GM21723 (cell line): ENCODE results near the gene STAC.

ENCODE experiments used
- ATAC-seq: cut with Tn5 transposase; IDR thresholded peaks from one replicate; pipeline ENCODE4 v1.9.1; 2021; ENCODE audit warnings: mild to moderate bottlenecking, moderate library complexity; ENCODE audit not compliant: unreplicated experiment

Gene STAC

GRCh38 chr3:36511791-36512486, 131.6 kb downstream of the STAC start:
- no peak for ATAC-seq

DNA sequence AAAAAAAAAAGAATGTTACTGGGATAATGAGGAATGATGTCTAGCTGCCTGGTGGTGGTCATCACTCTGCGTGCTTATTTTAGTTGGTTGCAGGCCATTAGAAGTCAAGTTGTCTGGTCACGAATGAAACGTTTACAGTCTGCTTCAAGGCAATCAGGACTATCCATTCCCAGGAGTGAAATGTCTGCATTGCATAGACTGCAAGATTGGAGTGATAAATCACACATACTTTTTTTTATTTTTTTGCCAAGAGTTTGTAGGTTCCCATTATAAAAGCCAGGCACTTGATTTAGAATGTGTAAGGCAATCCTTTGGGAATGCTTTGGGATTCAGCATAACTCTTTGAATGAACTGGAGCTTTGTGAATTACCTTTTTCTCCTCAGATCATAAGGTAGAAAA, 132.3 kb downstream of the STAC start:
- no peak for ATAC-seq

DNA sequence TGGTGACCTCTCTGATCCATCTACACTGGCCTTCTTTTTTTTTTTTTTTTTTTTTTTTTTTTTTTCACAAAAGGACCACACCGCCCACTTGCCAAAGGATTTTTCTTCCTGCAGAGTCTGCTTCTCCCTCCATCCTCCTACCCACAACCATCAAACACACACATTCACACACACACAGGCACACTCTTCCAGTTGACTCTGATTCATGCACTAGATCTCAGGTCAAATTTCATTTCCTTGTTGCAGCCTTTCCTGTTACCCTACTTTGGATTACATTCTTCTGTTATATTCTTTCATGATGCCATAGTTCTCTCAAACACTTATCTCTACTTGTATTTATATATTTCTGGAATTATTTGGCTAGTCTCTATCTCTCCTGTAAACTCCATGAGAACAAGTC, 133.9 kb downstream of the STAC start:
- ATAC-seq = no peak

GRCh38 chr3:36519682-36520081, 139.4 kb downstream of the STAC start:
- ATAC-seq = no peak

- no peak for ATAC-seq
These were observed 140.1 kb downstream of the STAC start for GRCh38 chr3:36520241-36521006.

- ATAC-seq = no peak
These were observed 140.7 kb downstream of the STAC start for GRCh38 chr3:36521007-36521379.

- ATAC-seq = no peak
These were observed 144.3 kb downstream of the STAC start for GRCh38 chr3:36524560-36524959.

GRCh38 chr3:36525115-36525801, 145.0 kb downstream of the STAC start:
- no peak for ATAC-seq

DNA sequence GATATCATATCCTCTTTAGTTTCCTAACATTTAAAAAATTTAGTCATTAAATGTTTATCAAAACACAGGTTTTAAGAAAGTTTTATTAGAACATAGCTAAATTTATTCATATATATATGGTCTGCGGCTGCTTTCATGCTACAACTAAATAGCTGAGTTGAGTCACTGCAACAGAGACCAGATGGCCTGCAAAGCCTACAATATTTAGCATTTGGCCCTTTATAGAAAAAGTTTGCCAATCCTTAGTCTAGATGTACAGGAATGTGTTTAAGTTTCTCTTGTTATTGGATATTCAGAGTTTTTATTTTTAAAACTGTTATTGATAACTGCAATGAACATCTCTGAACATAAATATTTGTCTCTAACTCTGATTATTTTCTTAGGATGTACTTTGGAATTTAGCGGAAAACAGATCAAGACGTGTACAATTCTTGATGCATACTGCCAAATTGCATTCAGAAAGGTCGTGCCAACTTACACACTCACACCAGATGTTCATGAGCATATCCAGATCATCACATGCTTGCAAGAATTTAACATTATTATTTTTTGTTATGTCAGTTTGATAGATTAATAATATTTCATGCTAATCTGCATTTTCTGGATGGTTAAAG, 157.9 kb downstream of the STAC start:
- ATAC-seq = no peak

GRCh38 chr3:36540888-36541518, 160.7 kb downstream of the STAC start:
- no peak for ATAC-seq

- ATAC-seq = no peak
These were observed 161.9 kb downstream of the STAC start for GRCh38 chr3:36542186-36542585.

DNA sequence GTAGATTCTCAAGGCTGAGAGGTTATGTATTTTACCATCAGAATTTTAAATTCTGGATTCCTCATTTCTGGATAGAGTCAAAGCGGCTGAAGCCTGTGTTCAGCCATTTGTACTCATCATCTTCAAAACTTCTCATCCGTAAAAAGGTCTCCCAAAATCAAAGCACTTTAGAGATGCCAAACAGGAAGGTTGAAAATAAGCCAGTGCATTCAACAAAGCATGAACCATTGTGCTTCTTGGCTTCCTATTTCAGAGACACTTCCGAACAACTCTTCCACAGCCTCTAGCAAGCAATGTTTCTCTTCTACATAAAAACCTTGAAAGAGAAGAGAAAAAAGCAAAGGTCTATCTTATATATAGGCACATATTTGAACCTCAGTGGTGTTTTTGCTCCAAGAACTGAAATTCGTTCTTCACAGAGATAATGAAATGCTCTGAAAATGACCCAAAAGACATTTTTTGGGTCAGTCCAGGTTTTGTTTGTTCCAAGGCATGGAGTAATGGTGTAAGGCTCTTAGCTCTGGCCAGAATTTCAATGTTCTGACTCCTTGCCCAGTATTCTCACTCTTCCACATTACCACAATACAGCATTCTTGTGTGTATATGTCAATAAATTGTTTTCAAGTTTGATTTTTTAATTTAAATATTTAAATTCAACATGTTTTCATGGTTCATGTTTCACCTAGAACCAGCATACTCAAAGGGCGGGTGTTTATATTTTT, 163.1 kb downstream of the STAC start:
- ATAC-seq = no peak

DNA sequence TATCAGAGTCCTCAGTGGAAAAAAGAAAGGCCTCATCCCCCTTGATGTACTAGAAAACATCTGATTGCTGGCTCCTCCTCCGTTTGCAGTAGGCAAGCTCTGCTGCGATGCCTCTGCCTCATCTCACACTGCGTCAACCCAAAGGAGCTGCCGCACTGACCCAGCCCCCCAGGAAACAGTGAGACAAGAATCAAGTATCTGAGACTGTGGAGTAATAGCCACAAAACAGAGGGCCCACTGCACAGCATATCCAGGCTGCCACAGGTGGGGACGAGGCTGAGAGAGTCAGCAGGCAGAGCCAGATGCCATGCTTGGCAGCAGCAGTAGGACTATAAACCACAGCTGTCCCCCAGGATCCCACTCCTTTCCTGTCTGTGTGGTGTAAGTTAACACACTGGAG, 165.9 kb downstream of the STAC start:
- ATAC-seq = no peak

DNA sequence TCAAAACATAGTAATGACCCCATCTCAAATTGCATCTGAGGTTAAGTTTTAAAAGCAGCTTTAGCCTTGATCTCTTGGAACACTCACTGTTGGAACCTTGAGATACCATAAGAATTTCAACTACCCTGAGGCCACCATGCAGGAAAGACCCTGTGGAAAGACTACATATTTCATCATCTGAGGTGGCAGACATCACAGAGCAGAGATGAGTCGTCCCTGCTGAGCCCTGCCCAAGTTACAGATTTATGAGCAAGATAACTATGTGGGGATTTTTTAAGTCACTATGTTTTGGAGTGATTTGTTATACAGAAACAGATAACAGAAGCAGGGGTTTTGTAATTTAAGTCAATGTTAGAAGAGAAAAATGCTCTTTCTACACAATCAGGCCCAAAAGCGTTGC, 168.4 kb downstream of the STAC start:
- ATAC-seq = no peak

- ATAC-seq = no peak
These were observed 176.9 kb downstream of the STAC start for GRCh38 chr3:36557021-36557707.

GRCh38 chr3:36557708-36558421, 177.6 kb downstream of the STAC start:
- ATAC-seq = no peak

DNA sequence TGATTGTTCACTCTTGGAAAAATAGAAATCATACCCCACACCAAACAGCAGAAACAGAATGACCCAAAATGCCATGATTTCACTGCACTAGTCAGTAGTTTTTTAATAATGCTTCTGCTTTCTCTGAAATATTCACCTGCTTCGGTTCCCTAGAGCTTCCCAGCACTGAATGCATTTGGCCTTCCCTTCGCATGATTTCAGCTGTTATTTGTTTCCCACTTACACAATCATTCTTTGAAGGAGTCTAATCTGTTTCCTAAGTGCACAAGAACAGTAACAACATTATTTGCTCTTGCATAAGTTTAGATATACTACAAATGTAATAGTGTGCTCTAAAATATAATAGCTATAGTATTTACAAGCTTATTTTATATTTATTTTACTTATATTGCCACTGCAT, 178.7 kb downstream of the STAC start:
- ATAC-seq = no peak

GRCh38 chr3:36560685-36561084, 180.4 kb downstream of the STAC start:
- no peak for ATAC-seq

DNA sequence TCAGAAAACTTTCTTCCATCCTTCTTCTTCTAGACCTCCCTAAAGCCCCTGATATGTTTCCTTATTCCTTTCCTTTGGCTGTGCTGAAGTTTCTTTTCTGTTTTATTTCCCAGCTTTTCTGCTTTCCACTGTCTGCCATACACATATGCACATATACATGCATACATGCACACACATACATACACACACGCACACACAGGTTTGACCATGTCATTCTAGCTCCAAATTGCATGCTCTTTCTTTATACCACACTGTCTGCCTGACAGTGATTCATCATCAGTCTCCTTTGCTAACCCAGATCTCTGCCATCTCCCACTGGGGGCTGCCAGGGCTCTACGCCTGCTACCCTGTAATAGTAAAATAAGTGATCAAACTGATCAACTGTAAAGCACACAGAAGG, 181.3 kb downstream of the STAC start:
- ATAC-seq = no peak
